AG04450 (cell line): ENCODE measurements around the gene FAHD2A. TPM values are rescaled to one million over a fixed set of nuclear protein-coding genes. Genes with fewer than 3 reads are reported as not detected.

Source experiments
- CTCF ChIA-PET: fragments of 300-600, 350-600 bp; formaldehyde crosslinking; extraction: SDS; loops from one replicate; lab custom pipeline; 2022; ENCODE audit warnings: antibody characterized with exemption, inconsistent platforms; lab: Charles Lee
- POLR2A ChIA-PET: fragments of 350-600 bp; formaldehyde crosslinking; extraction: SDS; loops from one replicate; lab custom pipeline; 2021; ENCODE audit warnings: antibody characterized with exemption, inconsistent platforms; lab: Yijun Ruan, JAX
- DNase-seq: peaks from one replicate; pipeline ENCODE4 v3.0.0-alpha.2; 2011; ENCODE audit warnings: low read depth, low spot score
- H3K27ac ChIP-seq: one replicate; pipeline ENCODE4 v1.5.1; 2012; ENCODE audit warnings: low read depth, low read length, control low read depth
- H3K27me3 ChIP-seq: one replicate; pipeline ENCODE4 v1.6.0; 2012; ENCODE audit warnings: low read length; ENCODE audit not compliant: control insufficient read depth, insufficient read depth
- H3K4me3 ChIP-seq: 2 replicates; pipeline ENCODE4 v1.5.1; 2011; ENCODE audit warnings: mild to moderate bottlenecking, low read depth, low read length, control low read depth
- H3K9me3 ChIP-seq: 2 replicates; pipeline ENCODE4 v1.5.1; 2012; ENCODE audit warnings: low read length; ENCODE audit not compliant: control insufficient read depth, insufficient read depth
- polyA plus RNA-seq: library from polyadenylated mRNA; depleted of rRNA; stranded (reverse); fragments of >200 nt; gene quantifications from 2 replicates; pipeline ENCODE4 v1.2.3, GENCODE V29; 2011
- TF ChIP-seq, protein P1 (sequence below): IDR thresholded peaks from 2 replicates; pipeline ENCODE4 v1.5.1; 2011; ENCODE audit warnings: low read depth, low read length, control low read depth, inconsistent platforms

FAHD2A gene
- polyA plus RNA-seq, 1 experiment = 24.9 TPM

GRCh38 chr2:95383635-95384027, 18.9 kb upstream of the FAHD2A start:
- no peak overlapping the region for H3K4me3 ChIP-seq
- ChIA-PET CTCF (no interaction called here), POLR2A (no interaction called here)
- TF ChIP-seq, protein P1, sequence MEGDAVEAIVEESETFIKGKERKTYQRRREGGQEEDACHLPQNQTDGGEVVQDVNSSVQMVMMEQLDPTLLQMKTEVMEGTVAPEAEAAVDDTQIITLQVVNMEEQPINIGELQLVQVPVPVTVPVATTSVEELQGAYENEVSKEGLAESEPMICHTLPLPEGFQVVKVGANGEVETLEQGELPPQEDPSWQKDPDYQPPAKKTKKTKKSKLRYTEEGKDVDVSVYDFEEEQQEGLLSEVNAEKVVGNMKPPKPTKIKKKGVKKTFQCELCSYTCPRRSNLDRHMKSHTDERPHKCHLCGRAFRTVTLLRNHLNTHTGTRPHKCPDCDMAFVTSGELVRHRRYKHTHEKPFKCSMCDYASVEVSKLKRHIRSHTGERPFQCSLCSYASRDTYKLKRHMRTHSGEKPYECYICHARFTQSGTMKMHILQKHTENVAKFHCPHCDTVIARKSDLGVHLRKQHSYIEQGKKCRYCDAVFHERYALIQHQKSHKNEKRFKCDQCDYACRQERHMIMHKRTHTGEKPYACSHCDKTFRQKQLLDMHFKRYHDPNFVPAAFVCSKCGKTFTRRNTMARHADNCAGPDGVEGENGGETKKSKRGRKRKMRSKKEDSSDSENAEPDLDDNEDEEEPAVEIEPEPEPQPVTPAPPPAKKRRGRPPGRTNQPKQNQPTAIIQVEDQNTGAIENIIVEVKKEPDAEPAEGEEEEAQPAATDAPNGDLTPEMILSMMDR = no peak
- H3K27ac ChIP-seq = no peak overlapping the region
- peaks cover 8% of the 10 kb centered on the region for H3K27me3 ChIP-seq
- no peaks in the 10 kb centered on the region; the same call in 1 of the 2 replicates for H3K9me3 ChIP-seq
- no peak for DNase-seq

DNA sequence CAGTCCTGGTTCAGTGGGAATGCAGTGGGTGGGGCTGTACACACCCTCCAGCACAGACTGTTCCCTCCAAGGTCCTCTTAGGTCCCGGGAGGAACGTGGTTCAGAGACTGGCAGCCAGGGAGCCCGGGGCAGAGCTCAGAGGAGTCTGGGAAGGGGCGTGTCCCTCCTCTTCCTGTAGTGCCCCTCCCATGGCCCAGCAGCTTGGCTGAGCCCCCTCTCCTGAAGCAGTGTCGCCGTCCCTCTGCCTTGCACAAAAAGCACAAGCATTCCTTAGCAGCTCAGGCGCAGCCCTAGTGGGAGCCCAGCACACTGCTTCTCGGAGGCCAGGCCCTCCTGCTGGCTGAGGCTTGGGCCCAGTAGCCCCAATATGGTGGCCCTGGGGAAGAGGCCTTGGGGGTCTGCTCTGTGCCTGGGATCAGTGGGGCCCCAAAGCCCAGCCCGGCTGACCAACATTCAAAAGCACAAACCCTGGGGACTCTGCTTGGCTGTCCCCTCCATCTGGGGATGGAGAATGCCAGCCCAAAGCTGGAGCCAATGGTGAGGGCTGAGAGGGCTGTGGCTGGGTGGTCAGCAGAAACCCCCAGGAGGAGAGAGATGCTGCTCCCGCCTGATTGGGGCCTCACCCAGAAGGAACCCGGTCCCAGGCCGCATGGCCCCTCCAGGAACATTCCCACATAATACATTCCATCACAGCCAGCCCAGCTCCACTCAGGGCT, 17.5 kb upstream of the FAHD2A start:
- Histone ChIP-seq H3K27ac (no peak overlapping the region), H3K27me3 (peaks cover 8% of the 10 kb centered on the region), H3K9me3 (no peaks in the 10 kb centered on the region; the same call in 1 of the 2 replicates), H3K4me3 (no peak overlapping the region)
- TF ChIP-seq, protein P1 = no peak
- ChIA-PET CTCF (no interaction called here), POLR2A (no interaction called here)
- DNase-seq = no peak

DNA sequence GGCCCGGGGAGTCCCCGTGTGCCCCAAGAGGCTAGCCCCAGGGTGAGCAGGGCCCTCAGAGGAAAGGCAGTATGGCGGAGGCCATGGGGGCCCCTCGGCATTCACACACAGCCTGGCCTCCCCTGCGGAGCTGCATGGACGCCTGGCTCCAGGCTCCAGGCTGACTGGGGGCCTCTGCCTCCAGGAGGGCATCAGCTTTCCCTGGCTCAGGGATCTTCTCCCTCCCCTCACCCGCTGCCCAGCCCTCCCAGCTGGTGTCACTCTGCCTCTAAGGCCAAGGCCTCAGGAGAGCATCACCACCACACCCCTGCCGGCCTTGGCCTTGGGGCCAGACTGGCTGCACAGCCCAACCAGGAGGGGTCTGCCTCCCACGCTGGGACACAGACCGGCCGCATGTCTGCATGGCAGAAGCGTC, 16.9 kb upstream of the FAHD2A start:
- Histone ChIP-seq H3K27me3 (peaks cover 8% of the 10 kb centered on the region), H3K27ac (no peak overlapping the region), H3K4me3 (no peak overlapping the region), H3K9me3 (no peaks in the 10 kb centered on the region; the same call in 1 of the 2 replicates)
- TF ChIP-seq, protein P1 = no peak
- ChIA-PET CTCF (no interaction called here), POLR2A (no interaction called here)
- DNase-seq = no peak

DNA sequence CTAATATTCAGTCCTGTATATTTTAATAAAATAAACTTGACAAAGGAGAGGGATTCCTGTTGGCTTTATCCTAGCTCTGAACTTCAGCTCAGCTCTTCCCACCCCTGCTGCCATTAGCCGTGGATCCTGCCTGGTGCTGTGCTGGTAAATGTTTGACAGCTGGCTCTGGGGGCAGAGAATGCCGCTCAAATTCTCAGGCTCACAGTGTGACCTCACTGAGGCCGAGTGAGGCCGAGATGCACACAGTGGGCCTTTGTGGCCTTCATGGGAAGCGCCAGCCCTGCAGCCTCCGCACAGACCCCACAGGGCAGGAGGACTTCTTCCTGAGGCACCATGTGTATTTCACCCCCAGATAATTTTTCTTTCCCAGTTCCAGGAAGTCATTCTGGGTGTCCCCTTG, 16.5 kb upstream of the FAHD2A start:
- no peak overlapping the region for H3K4me3 ChIP-seq
- DNase-seq = no peak
- TF ChIP-seq, protein P1 = no peak
- no peaks in the 10 kb centered on the region; the same call in 1 of the 2 replicates for H3K9me3 ChIP-seq
- H3K27me3 ChIP-seq = peaks cover 8% of the 10 kb centered on the region
- no peak overlapping the region for H3K27ac ChIP-seq
- ChIA-PET POLR2A (no interaction called here), CTCF (no interaction called here)

- H3K4me3 ChIP-seq = no peak overlapping the region
- no peak for DNase-seq
- TF ChIP-seq, protein P1 = no peak
- ChIA-PET POLR2A (no interaction called here), CTCF (interaction anchor here (0.6 to 3.4 kb wide), 6 partner anchors 15 to 346 kb away, joined by 3 to 45 read pairs (median 6); partner anchors contain the start of gene FAHD2A)
- H3K9me3 ChIP-seq = no peaks in the 10 kb centered on the region; the same call in 1 of the 2 replicates
- H3K27me3 ChIP-seq = peaks cover 8% of the 10 kb centered on the region
- H3K27ac ChIP-seq = no peak overlapping the region
Observed at GRCh38 chr2:95387358-95387757, 15.2 kb upstream of the FAHD2A start.
